Subcutaneous abdominal adipose tissue (tissue), 5 donors: ENCODE results near the gene PCDHA4.
"Not testable (repeated sequence)": the region's sequence is repeated elsewhere in the genome, so short reads cannot be mapped to it uniquely, and the experiment has no call there.

Experiments used
- H3K27ac ChIP-seq: one replicate; pipeline ENCODE4 v1.7.0; 2013; ENCODE audit warnings: low read depth, mild to moderate bottlenecking, inconsistent platforms, low read length, moderate library complexity
- H3K27me3 ChIP-seq, 5 donors: one replicate each; pipeline ENCODE4 v1.7.0; 2013; ENCODE audit warnings: low read length in 5 of 5, inconsistent platforms in 1 of 5; ENCODE audit not compliant: control insufficient read depth in 5 of 5, insufficient read depth in 4 of 5
- H3K36me3 ChIP-seq, 5 donors: one replicate each; pipeline ENCODE4 v1.7.0; 2013; ENCODE audit warnings: low read length in 5 of 5; ENCODE audit not compliant: control insufficient read depth in 5 of 5, insufficient read depth in 5 of 5
- H3K4me1 ChIP-seq, 5 donors: one replicate each; pipeline ENCODE4 v1.7.0; 2013; ENCODE audit warnings: low read length in 5 of 5, mild to moderate bottlenecking in 3 of 5, moderate library complexity in 1 of 5; ENCODE audit not compliant: control insufficient read depth in 5 of 5, insufficient read depth in 5 of 5
- H3K4me3 ChIP-seq, 5 donors: one replicate each; pipeline ENCODE4 v1.7.0; 2013; ENCODE audit warnings: low read length in 5 of 5, low read depth in 1 of 5
- H3K9ac ChIP-seq, 5 donors: one replicate each; pipeline ENCODE4 v1.7.0; 2013; ENCODE audit warnings: low read length in 5 of 5, mild to moderate bottlenecking in 4 of 5, moderate library complexity in 3 of 5
- H3K9me3 ChIP-seq, 5 donors: one replicate each; pipeline ENCODE4 v1.7.0; 2013; ENCODE audit warnings: low read length in 5 of 5; ENCODE audit not compliant: control insufficient read depth in 5 of 5
- donor health status: healthy.
- donor health status: healthy.
- donor health status: healthy.
- donor health status: healthy.
- donor health status: healthy.

The PCDHA4 gene

GRCh38 chr5:140808889-140809291, 2.0 kb downstream of the PCDHA4 start:
- Histone ChIP-seq H3K4me3 (peak overlapping the region in 1 of 5 donors; percentile 22), H3K9me3 (peaks cover 2 to 36% (median 21%) of the 10 kb centered on the region in 5 donors), H3K9ac (no peak overlapping the region), H3K4me1 (no peaks in the 10 kb centered on the region), H3K27me3 (peaks cover 0 to 7% (median 0%) of the 10 kb centered on the region in 5 donors), H3K36me3 (no peaks in the 10 kb centered on the region), H3K27ac (no peak overlapping the region)

GRCh38 chr5:140821375-140822280, 14.8 kb downstream of the PCDHA4 start, which contains the start of gene PCDHA5:
Gene PCDHA5 (plus strand): TSS chr5:140821613.
- H3K4me1 ChIP-seq: no peaks in the 10 kb centered on the region
- peaks cover 0 to 10% (median 0%) of the 10 kb centered on the region in 5 donors for H3K27me3 ChIP-seq
- H3K27ac ChIP-seq: no peak within 1 kb of the TSS
- peak within 1 kb of the TSS in 3 of 5 donors; percentile 22 to 45 (median 29) for H3K4me3 ChIP-seq
- H3K9ac ChIP-seq: no peak within 1 kb of the TSS
- H3K36me3 ChIP-seq: no peaks in the 10 kb centered on the region
- peaks cover 5 to 19% (median 15%) of the 10 kb centered on the region in 5 donors for H3K9me3 ChIP-seq

DNA sequence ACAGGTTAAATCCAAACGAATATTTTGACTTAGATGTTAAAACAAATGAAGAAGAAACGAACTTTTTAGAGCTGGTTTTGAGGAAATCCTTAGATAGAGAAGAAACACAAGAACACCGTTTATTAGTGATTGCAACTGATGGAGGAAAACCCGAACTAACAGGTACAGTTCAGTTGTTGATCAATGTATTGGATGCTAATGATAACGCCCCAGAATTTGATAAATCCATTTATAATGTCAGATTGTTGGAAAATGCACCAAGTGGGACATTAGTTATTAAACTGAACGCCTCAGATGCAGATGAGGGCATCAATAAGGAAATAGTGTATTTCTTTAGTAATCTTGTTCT, 15.4 kb downstream of the PCDHA4 start:
- peak overlapping the region in 1 of 5 donors; percentile 45 for H3K4me3 ChIP-seq
- no peaks in the 10 kb centered on the region for H3K36me3 ChIP-seq
- H3K4me1 ChIP-seq: no peaks in the 10 kb centered on the region
- no peak overlapping the region for H3K27ac ChIP-seq
- peaks cover 0 to 10% (median 0%) of the 10 kb centered on the region in 5 donors for H3K27me3 ChIP-seq
- no peak overlapping the region for H3K9ac ChIP-seq
- peaks cover 5 to 15% (median 12%) of the 10 kb centered on the region in 5 donors for H3K9me3 ChIP-seq

- peaks cover 0 to 10% (median 0%) of the 10 kb centered on the region in 5 donors for H3K27me3 ChIP-seq
- H3K4me3 ChIP-seq, H3K36me3 ChIP-seq, H3K4me1 ChIP-seq, H3K9ac ChIP-seq, H3K27ac ChIP-seq: not testable (repeated sequence)
- peaks cover 1 to 19% (median 12%) of the 10 kb centered on the region in 5 donors for H3K9me3 ChIP-seq
These were observed 16.1 kb downstream of the PCDHA4 start for GRCh38 chr5:140822969-140823368.

- peaks cover 0 to 22% (median 14%) of the 10 kb centered on the region in 5 donors for H3K9me3 ChIP-seq
- no peak overlapping the region for H3K9ac ChIP-seq
- H3K4me1 ChIP-seq: no peaks in the 10 kb centered on the region
- no peak overlapping the region for H3K27ac ChIP-seq
- no peak overlapping the region for H3K4me3 ChIP-seq
- peaks cover 0 to 10% (median 0%) of the 10 kb centered on the region in 5 donors for H3K27me3 ChIP-seq
- H3K36me3 ChIP-seq: no peaks in the 10 kb centered on the region
These were observed 16.6 kb downstream of the PCDHA4 start for GRCh38 chr5:140823475-140823874.

DNA sequence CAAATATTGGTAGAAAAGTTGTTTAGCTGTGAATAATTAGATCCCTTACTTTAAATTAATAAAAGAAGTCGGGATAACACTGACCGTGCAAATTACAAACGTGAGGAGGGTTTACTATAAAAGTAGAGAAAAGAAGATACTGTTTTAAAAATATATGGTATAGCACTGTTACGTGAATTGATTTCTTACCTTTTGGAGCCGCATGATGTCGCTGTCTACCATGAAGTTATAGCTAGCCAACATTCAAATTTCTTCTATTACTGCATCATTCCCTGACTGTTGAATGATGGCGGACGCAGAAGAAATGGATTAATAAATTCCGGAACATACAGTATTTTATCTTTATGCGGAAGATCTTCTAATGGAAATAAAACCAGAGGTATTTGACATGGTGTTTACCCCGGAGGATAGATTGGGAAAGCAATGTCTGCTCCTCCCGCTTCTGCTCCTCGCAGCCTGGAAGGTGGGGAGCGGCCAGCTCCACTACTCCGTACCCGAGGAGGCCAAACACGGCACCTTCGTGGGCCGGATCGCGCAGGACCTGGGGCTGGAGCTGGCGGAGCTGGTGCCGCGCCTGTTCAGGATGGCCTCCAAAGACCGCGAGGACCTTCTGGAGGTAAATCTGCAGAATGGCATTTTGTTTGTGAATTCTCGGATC, 21.0 kb downstream of the PCDHA4 start, which contains the start of gene PCDHA6:
TSS of gene PCDHA6 (plus strand) at position 257 of the 658 bp plus-strand sequence. CDS start at position 389, 132 bp downstream.
- Histone ChIP-seq H3K36me3 (no peaks in the 10 kb centered on the region), H3K9ac (no peak within 1 kb of the TSS), H3K9me3 (peaks cover 2 to 35% (median 22%) of the 10 kb centered on the region in 5 donors), H3K27ac (no peak within 1 kb of the TSS), H3K27me3 (peaks cover 0 to 19% (median 3%) of the 10 kb centered on the region in 5 donors), H3K4me3 (peak within 1 kb of the TSS in 4 of 5 donors; percentile 5 to 48 (median 39)), H3K4me1 (no peaks in the 10 kb centered on the region)

DNA sequence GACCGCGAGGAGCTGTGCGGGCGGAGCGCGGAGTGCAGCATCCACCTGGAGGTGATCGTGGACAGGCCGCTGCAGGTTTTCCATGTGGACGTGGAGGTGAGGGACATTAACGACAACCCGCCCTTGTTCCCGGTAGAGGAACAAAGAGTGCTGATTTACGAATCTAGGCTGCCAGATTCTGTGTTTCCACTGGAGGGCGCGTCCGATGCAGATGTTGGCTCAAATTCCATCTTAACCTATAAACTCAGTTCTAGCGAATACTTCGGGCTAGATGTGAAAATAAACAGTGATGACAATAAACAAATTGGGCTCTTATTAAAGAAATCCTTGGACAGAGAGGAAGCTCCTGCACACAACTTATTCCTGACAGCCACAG, 21.5 kb downstream of the PCDHA4 start:
- H3K27me3 ChIP-seq: peaks cover 0 to 20% (median 3%) of the 10 kb centered on the region in 5 donors
- no peaks in the 10 kb centered on the region for H3K4me1 ChIP-seq
- no peaks in the 10 kb centered on the region for H3K36me3 ChIP-seq
- peak overlapping the region in 3 of 5 donors; percentile 5 to 48 (median 34) for H3K4me3 ChIP-seq
- no peak overlapping the region for H3K9ac ChIP-seq
- H3K9me3 ChIP-seq: peaks cover 2 to 29% (median 19%) of the 10 kb centered on the region in 5 donors
- H3K27ac ChIP-seq: no peak overlapping the region

DNA sequence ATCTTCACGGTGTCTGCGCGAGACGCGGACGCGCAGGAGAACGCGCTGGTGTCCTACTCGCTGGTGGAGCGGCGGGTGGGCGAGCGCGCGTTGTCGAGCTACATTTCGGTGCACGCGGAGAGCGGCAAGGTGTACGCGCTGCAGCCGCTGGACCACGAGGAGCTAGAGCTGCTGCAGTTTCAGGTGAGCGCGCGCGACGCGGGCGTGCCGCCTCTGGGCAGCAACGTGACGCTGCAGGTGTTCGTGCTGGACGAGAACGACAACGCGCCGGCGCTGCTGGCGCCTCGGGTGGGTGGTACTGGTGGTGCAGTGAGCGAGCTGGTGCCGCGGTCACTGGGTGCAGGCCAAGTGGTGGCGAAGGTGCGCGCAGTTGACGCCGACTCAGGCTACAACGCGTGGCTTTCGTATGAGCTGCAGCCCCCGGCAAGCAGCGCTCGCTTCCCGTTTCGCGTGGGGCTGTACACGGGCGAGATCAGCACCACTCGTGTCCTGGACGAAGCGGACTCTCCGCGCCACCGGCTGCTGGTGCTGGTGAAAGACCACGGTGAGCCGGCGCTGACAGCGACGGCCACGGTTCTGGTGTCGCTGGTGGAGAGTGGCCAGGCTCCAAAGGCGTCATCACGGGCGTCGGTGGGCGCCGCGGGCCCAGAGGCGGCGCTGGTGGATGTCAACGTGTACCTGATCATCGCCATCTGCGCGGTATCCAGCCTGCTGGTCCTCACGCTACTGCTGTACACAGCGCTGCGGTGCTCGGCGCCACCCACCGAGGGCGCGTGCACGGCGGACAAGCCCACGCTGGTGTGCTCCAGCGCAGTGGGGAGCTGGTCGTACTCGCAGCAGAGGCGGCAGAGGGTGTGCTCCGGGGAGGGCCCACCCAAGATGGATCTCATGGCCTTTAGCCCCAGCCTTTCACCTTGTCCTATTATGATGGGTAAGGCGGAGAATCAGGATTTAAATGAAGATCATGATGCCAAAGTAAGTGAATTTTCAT, 22.9 kb downstream of the PCDHA4 start:
- H3K27me3 ChIP-seq: peaks cover 0 to 14% (median 2%) of the 10 kb centered on the region in 5 donors
- H3K4me1 ChIP-seq, H3K9ac ChIP-seq, H3K36me3 ChIP-seq, H3K27ac ChIP-seq: not testable (repeated sequence)
- peaks cover 2 to 26% (median 14%) of the 10 kb centered on the region in 5 donors for H3K9me3 ChIP-seq
- H3K4me3 ChIP-seq: peak overlapping the region in 1 of 5 donors; percentile 22

DNA sequence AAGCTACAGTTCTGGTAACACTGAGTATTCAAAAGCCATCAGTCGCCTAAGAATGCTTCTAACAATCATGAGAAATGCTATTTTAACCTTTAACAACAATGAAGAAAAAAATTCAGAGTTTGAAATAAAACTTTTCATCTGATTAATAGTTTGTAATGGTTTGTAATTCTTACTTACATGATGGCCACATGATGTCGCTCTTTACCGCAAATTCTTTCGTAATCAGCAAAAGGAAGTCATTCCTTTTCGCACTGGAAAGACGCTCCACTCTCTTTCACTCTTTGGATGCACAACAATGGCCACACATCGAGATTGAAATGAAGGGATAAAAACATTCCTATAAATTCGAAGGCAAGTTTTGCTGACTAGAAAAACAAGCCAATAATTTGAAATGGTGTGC, 27.1 kb downstream of the PCDHA4 start, which contains the start of gene PCDHA7:
TSS of gene PCDHA7 (plus strand) at position 277 of the 400 bp plus-strand sequence. CDS start at position 392, 115 bp downstream.
- H3K4me1 ChIP-seq: no peaks in the 10 kb centered on the region
- peaks cover 2 to 25% (median 7%) of the 10 kb centered on the region in 5 donors for H3K27me3 ChIP-seq
- no peaks in the 10 kb centered on the region for H3K36me3 ChIP-seq
- H3K9me3 ChIP-seq: peaks cover 2 to 28% (median 23%) of the 10 kb centered on the region in 5 donors
- no peak within 1 kb of the TSS for H3K9ac ChIP-seq
- peak within 1 kb of the TSS; percentile 4 to 54 (median 34) for H3K4me3 ChIP-seq
- H3K27ac ChIP-seq: no peak within 1 kb of the TSS
